SK-N-SH (cell line): ENCODE results near the gene CCDC138.

ENCODE experiments used
- CHD2 ChIP-seq: fragments of 150-350 bp; IDR thresholded peaks from 2 replicates; pipeline ENCODE4 v1.6.1; 2018; ENCODE audit warnings: low read length; ENCODE audit not compliant: partially characterized antibody
- CTCF ChIP-seq: fragments of 200-600 bp; sonication (generic); IDR thresholded peaks from 2 replicates; pipeline ENCODE4 v1.6.1; 2017; ENCODE audit warnings: antibody characterized with exemption, mild to moderate bottlenecking, moderate library complexity
- EP300 ChIP-seq, 2 experiments: IDR thresholded peaks; 2 replicates each; pipeline versions ENCODE4 v1.4.0 to v1.6.1; 2012; ENCODE audit warnings: borderline replicate concordance in 1 of 2, low read depth in 1 of 2, low read length in 1 of 2
- FOXM1 ChIP-seq: IDR thresholded peaks from 2 replicates; pipeline ENCODE4 v1.4.0; 2012; ENCODE audit warnings: low read depth, mild to moderate bottlenecking
- JUND ChIP-seq: IDR thresholded peaks from 2 replicates; pipeline ENCODE4 v1.4.0; 2012
- NFIC ChIP-seq: IDR thresholded peaks from 2 replicates; pipeline ENCODE4 v1.4.0; 2012; ENCODE audit warnings: borderline replicate concordance
- POLR2AphosphoS5 ChIP-seq: IDR thresholded peaks from 2 replicates; pipeline ENCODE4 v1.6.1; 2012; ENCODE audit warnings: low read depth, low read length
- SMC3 ChIP-seq: IDR thresholded peaks from 2 replicates; pipeline ENCODE4 v1.6.1; 2012; ENCODE audit warnings: low read depth, low read length, improper control_type of control experiment
- YY1 ChIP-seq: IDR thresholded peaks from 2 replicates; pipeline ENCODE4 v1.4.0; 2012; ENCODE audit warnings: low read depth, mild to moderate bottlenecking
- TF ChIP-seq, protein P1 (sequence below): IDR thresholded peaks from 2 replicates; pipeline ENCODE4 v1.6.1; 2012; ENCODE audit warnings: mild to moderate bottlenecking, low read depth, low read length, moderate library complexity

- TF ChIP-seq CTCF (no peak), JUND (no peak), YY1 (no peak), EP300 (IDR thresholded peaks at IDR 0.05; ENCODE audit: borderline replicate concordance in 1 of 2, low read depth in 1 of 2, low read length in 1 of 2) (no peak), CHD2 (no peak), NFIC (no peak), FOXM1 (no peak), SMC3 (no peak), POLR2AphosphoS5 (no peak)
- TF ChIP-seq, protein P1, sequence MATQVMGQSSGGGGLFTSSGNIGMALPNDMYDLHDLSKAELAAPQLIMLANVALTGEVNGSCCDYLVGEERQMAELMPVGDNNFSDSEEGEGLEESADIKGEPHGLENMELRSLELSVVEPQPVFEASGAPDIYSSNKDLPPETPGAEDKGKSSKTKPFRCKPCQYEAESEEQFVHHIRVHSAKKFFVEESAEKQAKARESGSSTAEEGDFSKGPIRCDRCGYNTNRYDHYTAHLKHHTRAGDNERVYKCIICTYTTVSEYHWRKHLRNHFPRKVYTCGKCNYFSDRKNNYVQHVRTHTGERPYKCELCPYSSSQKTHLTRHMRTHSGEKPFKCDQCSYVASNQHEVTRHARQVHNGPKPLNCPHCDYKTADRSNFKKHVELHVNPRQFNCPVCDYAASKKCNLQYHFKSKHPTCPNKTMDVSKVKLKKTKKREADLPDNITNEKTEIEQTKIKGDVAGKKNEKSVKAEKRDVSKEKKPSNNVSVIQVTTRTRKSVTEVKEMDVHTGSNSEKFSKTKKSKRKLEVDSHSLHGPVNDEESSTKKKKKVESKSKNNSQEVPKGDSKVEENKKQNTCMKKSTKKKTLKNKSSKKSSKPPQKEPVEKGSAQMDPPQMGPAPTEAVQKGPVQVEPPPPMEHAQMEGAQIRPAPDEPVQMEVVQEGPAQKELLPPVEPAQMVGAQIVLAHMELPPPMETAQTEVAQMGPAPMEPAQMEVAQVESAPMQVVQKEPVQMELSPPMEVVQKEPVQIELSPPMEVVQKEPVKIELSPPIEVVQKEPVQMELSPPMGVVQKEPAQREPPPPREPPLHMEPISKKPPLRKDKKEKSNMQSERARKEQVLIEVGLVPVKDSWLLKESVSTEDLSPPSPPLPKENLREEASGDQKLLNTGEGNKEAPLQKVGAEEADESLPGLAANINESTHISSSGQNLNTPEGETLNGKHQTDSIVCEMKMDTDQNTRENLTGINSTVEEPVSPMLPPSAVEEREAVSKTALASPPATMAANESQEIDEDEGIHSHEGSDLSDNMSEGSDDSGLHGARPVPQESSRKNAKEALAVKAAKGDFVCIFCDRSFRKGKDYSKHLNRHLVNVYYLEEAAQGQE: no peak
Measured at GRCh38 chr2:108829578-108830310, 43.2 kb downstream of the CCDC138 start.
